ENCODE measurements around the gene DSCAML1.

Gene DSCAML1

DNA sequence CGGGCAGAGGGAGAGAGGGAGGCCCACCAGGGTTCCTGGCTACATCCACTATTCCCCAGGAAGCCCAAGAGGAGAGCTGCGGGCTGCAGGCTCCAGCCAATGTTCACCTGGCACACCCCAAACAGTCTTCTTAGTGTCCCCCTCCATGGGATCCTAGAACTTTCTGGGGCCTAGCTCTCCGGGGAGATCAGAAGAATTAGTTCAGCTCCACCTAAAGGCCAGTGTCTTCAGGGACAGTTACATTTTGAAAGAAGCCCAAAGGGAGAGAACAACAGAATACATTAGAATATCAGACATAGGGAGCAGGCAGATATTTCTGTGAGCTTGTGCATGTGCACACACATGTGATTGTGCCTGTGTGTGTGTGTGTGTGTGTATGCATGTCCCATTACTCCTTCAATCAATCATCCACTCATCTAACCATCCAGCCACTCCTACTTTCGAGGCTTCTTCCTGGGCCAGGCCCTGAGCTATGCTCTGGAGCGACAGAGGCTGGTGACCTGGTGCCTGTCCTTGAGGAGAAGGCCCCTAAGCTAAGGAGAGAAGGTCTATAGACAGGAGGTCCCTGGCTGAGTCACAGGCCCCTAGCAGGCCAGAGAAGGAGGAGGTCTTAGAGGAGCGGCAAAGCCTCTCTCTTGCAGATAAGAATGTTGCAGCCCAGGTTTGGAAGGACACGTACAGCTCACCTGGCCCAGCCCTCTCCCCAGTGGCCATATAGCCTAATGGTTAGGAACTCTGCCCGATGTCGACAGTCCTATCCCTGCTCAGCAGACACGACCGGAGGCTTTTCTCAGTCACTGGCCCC is 165.5 kb downstream of the DSCAML1 start:
- DNase-seq, result no peak

- DNase-seq, result no peak
These were observed 167.0 kb downstream of the DSCAML1 start for GRCh38 chr11:117629891-117630538.

- no peak for DNase-seq
These were observed 167.9 kb downstream of the DSCAML1 start for GRCh38 chr11:117629146-117629545.

DNA sequence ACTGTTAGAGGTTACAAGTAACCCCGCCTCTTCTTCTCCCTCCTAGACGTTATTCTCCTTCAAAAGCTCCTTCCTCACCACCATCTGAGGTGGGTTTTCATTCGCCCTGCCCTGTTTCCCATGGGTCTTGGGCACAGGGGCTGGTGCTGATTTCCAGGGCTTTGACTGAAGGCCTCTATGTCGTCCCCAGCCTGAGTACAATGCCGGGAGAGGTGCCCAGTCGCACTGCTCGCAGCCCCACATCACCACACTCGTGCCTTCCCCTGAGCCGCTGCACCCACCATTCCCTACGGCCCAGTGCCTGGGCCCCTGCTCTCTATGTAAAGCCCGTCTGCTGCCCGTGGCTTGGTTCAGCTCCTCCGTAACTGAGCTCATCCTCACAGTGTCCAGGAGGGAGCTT is 169.8 kb downstream of the DSCAML1 start:
- no peak for DNase-seq

DNA sequence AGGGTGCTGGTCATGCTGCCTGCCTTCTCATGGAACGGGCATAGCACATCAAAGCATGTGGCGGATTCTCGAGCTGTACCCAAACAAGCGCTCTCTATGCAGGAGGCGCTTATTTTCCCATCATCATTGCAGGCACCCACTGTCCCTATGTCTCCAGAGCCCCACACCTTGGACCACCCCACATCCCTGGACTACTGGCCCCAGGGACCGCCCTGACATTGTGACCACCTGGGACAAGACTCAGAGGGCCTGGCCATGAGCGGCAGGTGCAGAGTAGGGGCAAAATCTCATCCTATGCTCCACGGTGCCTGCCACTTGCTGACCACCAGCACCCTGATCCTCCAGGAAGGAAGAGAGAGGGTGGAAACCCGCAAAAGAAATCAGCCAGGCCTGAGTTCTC is 170.4 kb downstream of the DSCAML1 start:
- no peak for DNase-seq

DNA sequence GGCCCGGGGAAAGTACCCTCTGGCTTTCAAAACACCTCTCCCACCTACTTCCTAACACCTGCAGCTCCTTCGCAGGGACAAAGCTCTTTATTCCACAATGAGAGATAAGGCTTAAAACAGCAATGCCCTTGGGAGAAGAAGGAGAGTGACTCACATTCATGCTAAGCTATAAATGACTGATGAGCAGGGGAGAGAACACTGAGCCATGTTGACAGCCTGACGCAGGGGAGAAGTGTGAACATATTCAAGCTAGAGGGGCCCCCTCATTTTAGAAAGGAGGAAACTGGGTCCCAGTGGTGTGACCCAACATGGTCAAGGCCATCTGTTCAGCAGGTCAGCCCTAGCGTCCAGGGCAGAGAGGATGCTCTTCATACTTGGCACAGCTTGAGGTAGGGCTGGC is 171.8 kb downstream of the DSCAML1 start:
- no peak for DNase-seq

- DNase-seq, result no peak
These were observed 173.2 kb downstream of the DSCAML1 start for GRCh38 chr11:117623831-117624271.

DNA sequence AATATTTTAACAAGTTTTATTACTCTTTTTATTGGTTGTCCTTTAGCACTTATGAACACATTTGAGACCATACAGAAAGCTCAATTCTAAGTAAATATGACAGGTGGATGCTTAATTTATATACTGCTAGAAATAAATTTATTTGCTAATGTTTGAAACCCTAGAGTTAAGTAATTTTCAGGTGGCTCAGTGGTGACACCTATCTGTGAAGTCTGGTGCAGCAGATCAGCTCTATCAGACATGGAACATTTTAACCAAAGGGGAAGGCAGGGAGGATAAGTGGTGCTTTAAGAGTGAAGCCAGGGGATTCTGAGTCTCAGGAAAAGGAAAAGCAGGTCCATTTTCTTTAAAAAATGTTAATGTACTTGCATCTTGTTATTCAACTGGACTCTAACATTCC is 175.8 kb downstream of the DSCAML1 start:
- DNase-seq, result no peak

- DNase-seq, result no peak
These were observed 176.4 kb downstream of the DSCAML1 start for GRCh38 chr11:117620659-117621058.

DNA sequence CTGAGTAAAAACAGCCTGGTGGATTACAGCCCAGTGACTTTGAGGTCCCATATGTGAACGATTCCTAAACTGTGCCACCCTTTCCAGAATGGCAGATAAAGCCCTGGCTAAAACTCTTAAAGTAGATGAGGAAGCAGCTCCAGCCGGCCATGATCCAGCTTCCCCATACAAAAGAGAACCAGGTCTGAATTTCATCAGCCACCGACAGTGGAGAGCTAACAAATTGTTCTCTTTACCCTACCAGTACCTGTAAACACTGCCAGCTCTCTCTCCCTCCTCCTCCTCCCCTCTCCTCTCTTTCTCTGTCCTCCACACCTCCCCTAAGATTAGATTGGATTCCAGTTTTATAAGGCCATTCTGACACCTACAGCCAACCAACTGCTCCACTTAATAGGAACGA is 176.9 kb downstream of the DSCAML1 start:
- DNase-seq, result no peak

DNA sequence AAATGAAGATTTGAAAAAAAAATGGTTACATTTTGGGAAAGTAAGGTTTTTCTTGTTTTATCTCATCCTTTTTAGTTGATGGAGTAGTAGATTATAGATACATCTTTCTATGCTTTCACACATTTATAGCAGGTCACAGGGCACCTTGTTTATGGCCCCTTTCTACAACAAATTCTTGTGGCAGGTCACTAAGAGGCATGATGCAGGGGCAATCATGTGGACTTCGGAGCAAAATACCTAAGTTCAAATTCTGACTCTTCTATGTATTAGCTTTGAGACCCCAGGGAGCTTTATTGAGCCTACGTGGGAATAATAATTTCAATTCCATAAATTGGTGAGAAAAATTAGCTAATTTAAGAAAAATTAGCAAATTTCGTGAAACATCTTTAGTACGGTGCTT is 177.4 kb downstream of the DSCAML1 start:
- DNase-seq, result no peak

DNA sequence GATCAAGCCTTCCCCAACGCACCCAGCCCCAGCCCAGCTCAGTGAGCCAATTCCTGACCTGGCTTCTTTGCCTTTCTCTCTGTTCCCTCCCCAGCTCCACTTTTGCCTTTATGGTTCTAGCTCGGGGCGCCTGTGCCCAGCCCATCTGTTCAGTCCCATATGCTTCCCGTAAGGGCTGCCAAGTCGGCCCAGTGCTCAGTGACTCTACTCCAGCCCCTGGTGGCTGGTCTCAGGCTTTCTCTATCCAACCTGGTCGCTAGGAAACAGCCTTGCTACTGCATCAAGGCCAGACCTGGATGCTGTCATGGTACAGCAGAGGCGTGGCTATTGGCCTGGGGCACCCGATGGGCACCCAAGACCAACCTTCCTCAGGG is 178.0 kb downstream of the DSCAML1 start:
- DNase-seq, result no peak

DNA sequence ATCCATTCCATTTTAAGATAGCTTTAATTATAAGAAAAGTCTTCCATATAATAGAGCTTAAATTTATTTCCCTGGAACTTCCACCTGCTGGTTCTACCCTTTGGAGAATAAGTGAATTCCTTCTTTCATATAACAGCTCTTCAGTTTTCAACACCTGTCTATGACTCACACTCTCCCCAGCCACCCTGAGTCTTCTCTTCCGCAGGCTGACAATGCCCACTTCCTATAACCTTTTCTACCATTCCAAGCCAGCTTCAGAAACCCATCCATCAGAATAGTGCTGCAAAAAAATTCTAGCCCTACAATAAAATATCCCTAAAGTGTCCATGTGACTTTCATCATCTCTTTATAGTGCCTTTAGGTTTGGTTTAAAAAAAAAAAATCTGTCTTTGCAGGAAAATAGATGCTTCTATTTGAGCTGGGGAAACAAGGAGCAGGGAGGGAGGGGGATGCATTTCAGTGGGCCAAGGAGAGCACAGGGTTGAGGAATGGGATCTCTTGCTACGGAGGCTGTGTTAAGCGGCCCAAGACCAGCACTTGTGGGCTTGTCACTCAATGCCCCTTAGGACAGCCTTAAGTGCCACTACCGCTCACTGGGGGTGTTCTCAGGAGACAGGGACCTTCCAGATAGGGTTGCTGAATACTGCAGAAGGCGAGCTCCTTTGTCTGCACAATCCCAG is 178.6 kb downstream of the DSCAML1 start:
- no peak for DNase-seq

GRCh38 chr11:117616979-117617378 is 180.0 kb downstream of the DSCAML1 start:
- no peak for DNase-seq

- no peak for DNase-seq
These were observed 182.3 kb downstream of the DSCAML1 start for GRCh38 chr11:117614728-117615127.

GRCh38 chr11:117613521-117613920 is 183.5 kb downstream of the DSCAML1 start:
- DNase-seq, result no peak

DNA sequence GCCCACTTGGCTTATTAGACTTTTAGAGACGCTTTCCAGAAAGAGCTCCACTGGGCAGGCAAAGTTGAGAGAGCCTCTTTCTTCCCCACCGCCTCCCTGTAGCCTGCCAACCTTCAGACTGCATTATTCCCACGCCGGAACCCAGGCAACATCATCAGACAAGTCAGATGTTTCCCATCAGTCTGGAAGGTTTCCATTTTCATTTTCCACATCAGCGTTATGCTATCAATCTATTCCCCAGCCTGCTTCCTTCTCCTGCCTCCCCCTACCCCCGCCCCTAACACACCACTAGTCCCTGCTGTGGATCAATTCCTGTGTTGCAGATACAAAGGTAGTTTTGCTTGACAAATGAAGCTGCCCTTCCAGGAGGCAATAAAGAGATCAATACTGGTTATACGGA is 184.8 kb downstream of the DSCAML1 start:
- DNase-seq, result no peak

GRCh38 chr11:117610901-117611300 is 186.1 kb downstream of the DSCAML1 start:
- DNase-seq, result no peak

GRCh38 chr11:117610045-117610444 is 187.0 kb downstream of the DSCAML1 start:
- no peak for DNase-seq

DNA sequence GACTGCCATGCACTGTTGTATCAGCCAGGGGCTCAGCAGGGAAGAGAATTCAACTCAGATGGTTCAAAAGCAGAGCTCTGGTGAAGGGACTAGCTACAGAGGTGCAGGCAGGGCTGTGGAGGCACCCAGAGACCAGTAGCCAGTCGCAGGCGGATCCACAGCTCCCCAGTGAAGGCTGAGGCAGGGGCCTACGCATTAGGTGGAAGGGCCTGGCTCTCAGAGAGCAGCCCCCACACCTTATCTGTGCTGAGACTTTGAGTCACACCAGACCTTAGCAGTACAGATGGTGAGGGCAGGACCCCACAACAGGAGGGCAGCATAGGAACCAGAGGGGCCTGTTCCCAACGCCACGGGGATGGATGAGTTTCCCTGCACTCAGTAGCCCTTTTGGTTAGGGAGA is 189.6 kb downstream of the DSCAML1 start:
- no peak for DNase-seq

DNA sequence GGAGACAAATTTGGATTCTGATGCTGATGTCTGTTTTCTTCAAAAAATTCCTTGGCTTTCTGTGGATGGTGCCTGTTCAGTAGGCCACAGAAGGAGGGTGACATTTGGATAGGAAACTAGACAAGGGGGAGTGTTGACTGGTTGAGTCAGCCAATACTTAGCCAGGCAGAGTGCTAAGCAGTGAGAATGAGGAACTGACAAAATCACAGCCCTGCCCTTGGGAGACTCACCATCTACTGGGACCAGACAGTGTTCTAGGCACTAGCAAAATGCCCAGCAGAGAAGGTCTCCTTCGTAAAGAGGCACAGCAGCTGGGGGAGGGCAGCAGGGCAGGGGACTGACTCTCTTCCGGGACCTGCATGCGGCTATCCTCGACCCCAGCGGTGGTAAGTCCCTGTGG is 190.2 kb downstream of the DSCAML1 start:
- no peak for DNase-seq

- no peak for DNase-seq
These were observed 190.8 kb downstream of the DSCAML1 start for GRCh38 chr11:117606211-117606610.

- DNase-seq, result no peak
These were observed 191.7 kb downstream of the DSCAML1 start for GRCh38 chr11:117605331-117605730.

Measured in activated CD4-positive, CD25-positive, alpha-beta regulatory T cell (primary cell).